SH-SY5Y (cell line): ENCODE measurements around the gene HOXD4.

Source experiments
- GATA2 ChIP-seq: IDR thresholded peaks from 2 replicates; pipeline ENCODE4 v1.6.1; 2011; ENCODE audit warnings: mild to moderate bottlenecking, low read depth, low read length
- GATA3 ChIP-seq: IDR thresholded peaks from 2 replicates; pipeline ENCODE4 v1.6.1; 2011; ENCODE audit warnings: low read depth, mild to moderate bottlenecking, low read length, moderate library complexity

GRCh38 chr2:176158855-176159662, 7.7 kb downstream of the HOXD4 start:
- TF ChIP-seq GATA2 (no peak), GATA3 (no peak)
